ENCODE results near the gene ERN2.
A peak's percentile ranks its signal among the peaks of the same experiment; 100 is the strongest.

Gene ERN2

GRCh38 chr16:23687034-23687808, 25.8 kb downstream of the ERN2 start:
- no peak for DNase-seq (ENCODE audit: low read depth, low spot score)
- peaks cover 93% of the 10 kb centered on the region for H3K36me3 ChIP-seq (ENCODE audit: insufficient read depth, low read length)
- TF ChIP-seq FOXP2 (optimal IDR thresholded peaks at IDR 0.05; ENCODE audit: control extremely low read depth, extremely low read length, insufficient read depth) (no peak), EZH2 (IDR thresholded peaks at IDR 0.05) (no peak), POLR2AphosphoS5 (IDR thresholded peaks at IDR 0.05; ENCODE audit: borderline replicate concordance, low read depth, low read length) (no peak)
- H3K9me3 ChIP-seq (ENCODE audit: low read depth, low read length), result no peaks in the 10 kb centered on the region
- no peak overlapping the region for H3K9ac ChIP-seq (ENCODE audit: insufficient read length)
- no peak overlapping the region for H3K27ac ChIP-seq
- H3K4me3 ChIP-seq, result no peak overlapping the region

GRCh38 chr16:23683487-23683886, 29.5 kb downstream of the ERN2 start:
- Histone ChIP-seq H3K9ac (ENCODE audit: insufficient read length) (no peak overlapping the region), H3K9me3 (ENCODE audit: low read depth, low read length) (no peaks in the 10 kb centered on the region), H3K27ac (no peak overlapping the region), H3K36me3 (ENCODE audit: insufficient read depth, low read length) (peaks cover 85% of the 10 kb centered on the region), H3K4me3 (no peak overlapping the region)
- DNase-seq (ENCODE audit: low read depth, low spot score), result no peak
- TF ChIP-seq POLR2AphosphoS5 (IDR thresholded peaks at IDR 0.05; ENCODE audit: borderline replicate concordance, low read depth, low read length), result no peak
- no peak for TF ChIP-seq FOXP2 (optimal IDR thresholded peaks at IDR 0.05; ENCODE audit: control extremely low read depth, extremely low read length, insufficient read depth)
- no peak for TF ChIP-seq EZH2 (IDR thresholded peaks at IDR 0.05)

- H3K9ac ChIP-seq (ENCODE audit: insufficient read length), result peak overlapping the region; percentile 89
- peak; percentile 64 for DNase-seq (ENCODE audit: low read depth, low spot score)
- no peak for TF ChIP-seq EZH2 (IDR thresholded peaks at IDR 0.05)
- TF ChIP-seq POLR2AphosphoS5 (IDR thresholded peaks at IDR 0.05; ENCODE audit: borderline replicate concordance, low read depth, low read length), result no peak
- TF ChIP-seq FOXP2 (optimal IDR thresholded peaks at IDR 0.05; ENCODE audit: control extremely low read depth, extremely low read length, insufficient read depth), result no peak
- peak overlapping the region; percentile 54 for H3K27ac ChIP-seq
- no peaks in the 10 kb centered on the region for H3K9me3 ChIP-seq (ENCODE audit: low read depth, low read length)
- H3K36me3 ChIP-seq (ENCODE audit: insufficient read depth, low read length), result peaks cover 72% of the 10 kb centered on the region
- peak overlapping the region; percentile 86 for H3K4me3 ChIP-seq
These were observed 30.8 kb downstream of the ERN2 start for GRCh38 chr16:23682181-23682580.

- Histone ChIP-seq H3K27ac (peak overlapping the region; percentile 63; the same call in 1 of the 2 replicates), H3K9ac (ENCODE audit: insufficient read length) (peak overlapping the region; percentile 89), H3K9me3 (ENCODE audit: low read depth, low read length) (no peaks in the 10 kb centered on the region), H3K4me3 (peak overlapping the region; percentile 86), H3K36me3 (ENCODE audit: insufficient read depth, low read length) (peaks cover 50% of the 10 kb centered on the region)
- no peak for TF ChIP-seq POLR2AphosphoS5 (IDR thresholded peaks at IDR 0.05; ENCODE audit: borderline replicate concordance, low read depth, low read length)
- no peak for TF ChIP-seq EZH2 (IDR thresholded peaks at IDR 0.05)
- no peak for TF ChIP-seq FOXP2 (optimal IDR thresholded peaks at IDR 0.05; ENCODE audit: control extremely low read depth, extremely low read length, insufficient read depth)
- DNase-seq (ENCODE audit: low read depth, low spot score), result no peak
These were observed 33.1 kb downstream of the ERN2 start for GRCh38 chr16:23679986-23680336.

GRCh38 chr16:23679274-23679985, 33.6 kb downstream of the ERN2 start:
- peak overlapping the region; percentile 63 for H3K27ac ChIP-seq
- H3K9ac ChIP-seq (ENCODE audit: insufficient read length), result peak overlapping the region; percentile 89
- peak overlapping the region; percentile 86 for H3K4me3 ChIP-seq
- H3K9me3 ChIP-seq (ENCODE audit: low read depth, low read length), result no peaks in the 10 kb centered on the region
- TF ChIP-seq POLR2AphosphoS5 (IDR thresholded peaks at IDR 0.05; ENCODE audit: borderline replicate concordance, low read depth, low read length), result no peak
- no peak for TF ChIP-seq FOXP2 (optimal IDR thresholded peaks at IDR 0.05; ENCODE audit: control extremely low read depth, extremely low read length, insufficient read depth)
- TF ChIP-seq EZH2 (IDR thresholded peaks at IDR 0.05), result no peak
- peaks cover 46% of the 10 kb centered on the region for H3K36me3 ChIP-seq (ENCODE audit: insufficient read depth, low read length)
- no peak for DNase-seq (ENCODE audit: low read depth, low spot score)

GRCh38 chr16:23678430-23679273, 34.4 kb downstream of the ERN2 start, which contains the start of gene PLK1:
Gene PLK1 (plus strand): TSS chr16:23678889. CDS start chr16:23678933, 44 bp downstream.
- Histone ChIP-seq H3K9me3 (ENCODE audit: low read depth, low read length) (no peaks in the 10 kb centered on the region), H3K9ac (ENCODE audit: insufficient read length) (peak within 1 kb of the TSS; percentile 89), H3K36me3 (ENCODE audit: insufficient read depth, low read length) (peaks cover 38% of the 10 kb centered on the region), H3K27ac (peak within 1 kb of the TSS; percentile 63), H3K4me3 (peak within 1 kb of the TSS; percentile 86)
- peak; percentile 79 for TF ChIP-seq POLR2AphosphoS5 (IDR thresholded peaks at IDR 0.05; ENCODE audit: borderline replicate concordance, low read depth, low read length)
- TF ChIP-seq EZH2 (IDR thresholded peaks at IDR 0.05), result no peak
- DNase-seq (ENCODE audit: low read depth, low spot score), result peak; percentile 42

GRCh38 chr16:23676924-23677480, 36.0 kb downstream of the ERN2 start:
- Histone ChIP-seq H3K36me3 (ENCODE audit: insufficient read depth, low read length) (peaks cover 29% of the 10 kb centered on the region), H3K27ac (peak overlapping the region; percentile 56), H3K4me3 (no peak overlapping the region), H3K9ac (ENCODE audit: insufficient read length) (no peak overlapping the region), H3K9me3 (ENCODE audit: low read depth, low read length) (no peaks in the 10 kb centered on the region)
- TF ChIP-seq FOXP2 (optimal IDR thresholded peaks at IDR 0.05; ENCODE audit: control extremely low read depth, extremely low read length, insufficient read depth), result no peak
- no peak for TF ChIP-seq EZH2 (IDR thresholded peaks at IDR 0.05)
- TF ChIP-seq POLR2AphosphoS5 (IDR thresholded peaks at IDR 0.05; ENCODE audit: borderline replicate concordance, low read depth, low read length), result no peak
- no peak for DNase-seq (ENCODE audit: low read depth, low spot score)
